Tibial nerve (tissue), 4 donors: Measurements from ENCODE around the gene NCAM2. TPM values are rescaled to one million over a fixed set of nuclear protein-coding genes. Genes with fewer than 3 reads are reported as not detected.

ENCODE experiments used
- DNase-seq, 2 donors: peaks; one replicate each; pipeline ENCODE4 v3.0.0-alpha.2; 2019; ENCODE audit warnings: low spot score in 2 of 2
- H3K27ac ChIP-seq, 4 donors: fragments of 200-600 bp; sonication (generic) in 3 of 4; one replicate each; pipeline ENCODE4 v1.5.1; 2017 to 2019; ENCODE audit warnings: mild to moderate bottlenecking in 1 of 4
- H3K27me3 ChIP-seq, 2 donors: fragments of 200-600 bp; sonication (generic) in 1 of 2; one replicate each; pipeline versions ENCODE4 v1.5.1 to v1.6.0; 2017 to 2019
- H3K36me3 ChIP-seq, 3 donors: fragments of 200-600 bp; sonication (generic); one replicate each; pipeline ENCODE4 v1.5.1; 2018 to 2019
- H3K4me1 ChIP-seq, 4 donors: fragments of 200-600 bp; sonication (generic) in 3 of 4; one replicate each; pipeline ENCODE4 v1.5.1; 2017 to 2019
- H3K4me3 ChIP-seq, 4 donors: fragments of 200-600 bp; sonication (generic) in 3 of 4; one replicate each; pipeline ENCODE4 v1.5.1; 2017 to 2019; ENCODE audit warnings: mild to moderate bottlenecking in 1 of 4, moderate library complexity in 1 of 4
- H3K9me3 ChIP-seq, 4 donors: fragments of 200-600 bp; sonication (generic) in 3 of 4; one replicate each; pipeline ENCODE4 v1.5.1; 2017 to 2019
- CTCF ChIP-seq, 5 experiments: fragments of 200-600 bp in 3 of 5; fragments of 450-650 bp in 2 of 5; sonication (generic) in 3 of 5; IDR thresholded peaks; one replicate each; pipeline ENCODE4 v1.5.1; 2016 to 2019; ENCODE audit warnings: antibody characterized with exemption in 5 of 5, mild to moderate bottlenecking in 3 of 5, moderate library complexity in 2 of 5
- EP300 ChIP-seq, 2 donors: sonication (generic); formaldehyde crosslinking; IDR thresholded peaks; one replicate each; pipeline ENCODE4 v1.6.1; 2017; ENCODE audit warnings: antibody characterized with exemption in 2 of 2, mild to moderate bottlenecking in 1 of 2
- POLR2A ChIP-seq, 2 donors: fragments of 450-650 bp; IDR thresholded peaks; one replicate each; pipeline ENCODE4 v1.6.1; 2017; ENCODE audit warnings: antibody characterized with exemption in 2 of 2, mild to moderate bottlenecking in 2 of 2, moderate library complexity in 2 of 2
- WGBS, 2 donors: methylation state at CpG; one replicate each; pipeline ENCODE4 v1.1.5; 2018; 5-methylcytosine and 5-hydroxymethylcytosine counted together
- total RNA-seq, 4 donors: library from RNA; depleted of rRNA; stranded (reverse); fragments of >200 nt; gene quantifications; one replicate each; pipeline ENCODE4 v1.1.0, GENCODE V29; 2016

Gene NCAM2
- total RNA-seq, 4 donors from 2014 or later: 15.1 to 29.7 (median 23.9) TPM

GRCh38 chr21:21109736-21110135 lies 111.5 kb downstream of the NCAM2 start:
- DNase-seq: no peak
- TF ChIP-seq POLR2A (IDR thresholded peaks at IDR 0.05): no peak
- no peak for TF ChIP-seq CTCF (IDR thresholded peaks at IDR 0.05)
- no peak for TF ChIP-seq EP300 (IDR thresholded peaks at IDR 0.05)
- Histone ChIP-seq H3K27me3 (no peaks in the 10 kb centered on the region), H3K4me1 (no peaks in the 10 kb centered on the region), H3K36me3 (no peaks in the 10 kb centered on the region), H3K27ac (no peak overlapping the region), H3K4me3 (no peak overlapping the region), H3K9me3 (no peaks in the 10 kb centered on the region)
- WGBS, 2 donors: 46 to 48% methylated on average over 4 of the region's 4 CpGs

DNA sequence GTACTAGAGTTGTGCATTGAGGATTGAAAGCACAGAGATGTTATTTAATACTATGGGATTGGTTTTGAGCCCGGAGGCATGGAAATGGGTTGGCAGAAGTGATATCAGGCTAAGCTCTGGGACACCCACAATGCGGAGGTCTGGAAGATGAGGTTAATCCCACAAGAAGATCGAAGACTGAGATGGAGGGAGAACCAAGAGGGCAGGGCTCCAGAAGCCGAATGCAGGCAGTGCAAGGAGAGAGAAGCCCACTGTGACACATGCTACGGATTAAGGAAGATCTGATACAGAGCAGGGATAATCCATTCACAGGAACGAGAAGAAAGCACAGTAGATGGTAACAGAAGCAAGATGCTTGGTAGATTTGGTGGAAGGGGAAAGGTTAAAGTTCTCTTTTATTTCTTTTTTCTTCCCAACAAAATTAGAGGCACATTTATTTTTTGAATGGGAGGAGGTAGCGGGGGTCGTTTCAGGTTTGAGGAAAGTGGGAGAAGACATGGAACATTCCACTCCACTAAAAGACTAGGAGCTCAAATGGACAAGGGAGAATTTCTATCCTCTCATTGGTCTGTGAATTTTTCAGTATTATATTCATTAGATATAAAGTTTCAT lies 113.2 kb downstream of the NCAM2 start:
- Histone ChIP-seq H3K9me3 (no peaks in the 10 kb centered on the region), H3K4me3 (no peak overlapping the region), H3K4me1 (no peaks in the 10 kb centered on the region), H3K27me3 (no peaks in the 10 kb centered on the region), H3K36me3 (no peaks in the 10 kb centered on the region), H3K27ac (no peak overlapping the region)
- no peak for DNase-seq
- 78 to 83% methylated on average over 8 of the region's 8 CpGs for WGBS, 2 donors
- TF ChIP-seq CTCF (IDR thresholded peaks at IDR 0.05) (no peak), EP300 (IDR thresholded peaks at IDR 0.05) (no peak), POLR2A (IDR thresholded peaks at IDR 0.05) (no peak)

DNA sequence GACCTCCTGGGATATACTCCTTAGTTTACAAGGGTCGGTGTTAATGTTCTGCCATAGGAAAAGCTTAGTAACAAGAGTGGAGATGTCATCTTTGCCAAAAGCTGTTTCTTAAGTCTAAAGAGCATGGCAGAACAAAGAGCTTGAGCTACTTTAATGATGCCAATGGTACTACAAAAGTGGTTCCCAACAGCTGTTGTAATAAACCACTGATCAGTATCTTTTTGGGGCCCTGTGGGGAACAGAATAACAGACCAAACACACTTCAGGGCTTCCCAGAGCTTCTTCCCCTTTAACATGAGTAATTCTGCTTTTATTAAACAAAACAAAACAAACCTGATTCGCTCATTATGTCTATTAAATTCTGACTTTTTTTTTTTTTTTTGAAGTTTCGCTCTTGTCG lies 116.3 kb downstream of the NCAM2 start:
- TF ChIP-seq EP300 (IDR thresholded peaks at IDR 0.05) (no peak), CTCF (IDR thresholded peaks at IDR 0.05) (no peak), POLR2A (IDR thresholded peaks at IDR 0.05) (no peak)
- no peaks in the 10 kb centered on the region for H3K27me3 ChIP-seq
- H3K36me3 ChIP-seq: no peaks in the 10 kb centered on the region
- WGBS, 2 donors: 68 to 82% methylated on average over 4 of the region's 4 CpGs
- H3K4me3 ChIP-seq: no peak overlapping the region
- no peaks in the 10 kb centered on the region for H3K9me3 ChIP-seq
- no peaks in the 10 kb centered on the region for H3K4me1 ChIP-seq
- no peak for DNase-seq
- H3K27ac ChIP-seq: no peak overlapping the region

DNA sequence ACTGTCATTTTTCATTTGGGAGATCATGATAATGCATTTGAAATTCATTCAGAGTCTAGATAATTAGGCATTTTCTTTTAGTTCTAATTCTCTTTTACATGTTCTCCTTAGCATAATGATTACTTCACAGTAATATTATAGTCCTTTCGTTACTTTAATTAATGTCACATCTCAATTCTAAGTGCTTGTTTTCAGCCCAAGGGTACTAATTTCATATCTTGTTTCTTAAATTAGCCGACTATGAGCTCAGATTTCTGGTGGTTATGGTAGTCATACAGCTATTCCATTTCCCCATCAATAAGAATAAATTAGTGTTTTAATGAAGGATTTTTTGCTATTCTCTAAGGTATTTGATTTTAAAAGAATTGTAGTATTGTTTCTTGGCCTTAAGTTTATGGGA lies 120.9 kb downstream of the NCAM2 start:
- WGBS, 2 donors: 87 to 89% methylated on average over 2 of the region's 2 CpGs
- no peaks in the 10 kb centered on the region for H3K4me1 ChIP-seq
- H3K27me3 ChIP-seq: no peaks in the 10 kb centered on the region
- DNase-seq: no peak
- H3K27ac ChIP-seq: no peak overlapping the region
- TF ChIP-seq EP300 (IDR thresholded peaks at IDR 0.05) (no peak), CTCF (IDR thresholded peaks at IDR 0.05) (no peak), POLR2A (IDR thresholded peaks at IDR 0.05) (no peak)
- H3K4me3 ChIP-seq: no peak overlapping the region
- H3K36me3 ChIP-seq: no peaks in the 10 kb centered on the region
- no peaks in the 10 kb centered on the region for H3K9me3 ChIP-seq

- no peak for TF ChIP-seq CTCF (IDR thresholded peaks at IDR 0.05)
- TF ChIP-seq POLR2A (IDR thresholded peaks at IDR 0.05): no peak
- TF ChIP-seq EP300 (IDR thresholded peaks at IDR 0.05): no peak
- H3K4me3 ChIP-seq: no peak overlapping the region
- no peaks in the 10 kb centered on the region for H3K4me1 ChIP-seq
- H3K9me3 ChIP-seq: no peaks in the 10 kb centered on the region
- no peaks in the 10 kb centered on the region for H3K27me3 ChIP-seq
- H3K36me3 ChIP-seq: no peaks in the 10 kb centered on the region
- no peak for DNase-seq
- 89 to 91% methylated on average over 3 of the region's 3 CpGs for WGBS, 2 donors
- no peak overlapping the region for H3K27ac ChIP-seq
Measured at GRCh38 chr21:21122680-21123079, 124.5 kb downstream of the NCAM2 start.
